ENCODE measurements around the gene RAC2.

RAC2 gene

DNA sequence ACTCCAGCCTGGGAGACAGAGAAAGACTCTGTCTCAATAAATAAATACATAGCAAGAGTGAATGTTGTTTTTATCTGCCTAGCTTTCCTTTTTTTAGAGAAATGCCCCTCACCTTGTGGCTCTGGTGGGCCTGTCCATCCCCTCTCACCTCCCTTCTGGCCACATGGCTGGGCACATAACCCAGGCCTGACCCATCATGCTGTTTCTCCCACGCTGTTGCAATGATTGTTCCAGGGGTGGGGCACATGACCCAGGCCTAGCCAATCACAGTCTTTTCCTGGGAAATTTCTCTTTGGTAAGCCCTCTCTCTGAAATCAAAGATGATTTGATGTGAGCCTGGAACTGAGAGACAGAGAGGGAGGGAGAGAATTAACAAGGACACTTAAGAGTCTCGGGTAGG, 32.7 kb upstream of the RAC2 start:
- in situ Hi-C loops (cut with HindIII; ENCODE audit: low sequenced_read_pairs), result no loop called here

DNA sequence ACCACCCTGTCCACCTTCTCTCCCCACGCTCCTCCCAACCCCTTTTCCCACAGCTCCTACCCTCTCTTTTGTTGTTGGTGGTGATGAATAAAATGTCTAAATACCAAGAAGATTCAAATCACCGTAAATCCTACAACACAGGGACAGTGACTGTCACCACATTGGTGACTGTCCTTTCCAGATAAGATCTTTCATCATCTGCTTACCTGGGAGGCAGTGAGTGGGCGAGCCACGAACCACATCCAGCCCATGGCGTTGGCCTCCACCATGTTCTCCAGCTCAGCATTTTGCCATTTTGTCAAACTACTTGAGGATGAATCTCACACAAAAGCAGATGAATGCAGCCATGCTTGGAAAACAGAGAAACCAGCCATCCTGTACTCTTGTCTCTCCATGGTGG, 31.6 kb upstream of the RAC2 start:
- in situ Hi-C loops (cut with HindIII; ENCODE audit: low sequenced_read_pairs), result no loop called here

DNA sequence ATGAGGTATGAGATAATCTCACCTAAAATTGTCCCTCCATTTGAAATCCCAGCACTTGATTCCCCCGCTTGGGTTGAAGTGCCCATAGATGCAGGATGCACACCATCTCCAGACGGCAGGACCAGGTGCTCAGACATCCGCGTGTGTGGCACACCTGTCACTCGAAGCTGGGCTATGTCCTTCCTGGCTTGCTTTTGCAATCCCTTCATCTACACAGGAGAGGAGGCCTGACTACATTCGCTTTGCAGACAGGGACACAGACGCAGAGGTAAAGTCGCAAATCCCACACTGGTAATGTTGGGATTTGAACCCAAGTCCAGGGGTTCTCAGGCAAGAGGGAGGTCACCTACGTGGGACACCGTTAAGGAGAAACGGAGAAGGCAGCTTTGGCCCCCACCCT, 31.1 kb upstream of the RAC2 start:
- in situ Hi-C loops (cut with HindIII; ENCODE audit: low sequenced_read_pairs), result no loop called here

DNA sequence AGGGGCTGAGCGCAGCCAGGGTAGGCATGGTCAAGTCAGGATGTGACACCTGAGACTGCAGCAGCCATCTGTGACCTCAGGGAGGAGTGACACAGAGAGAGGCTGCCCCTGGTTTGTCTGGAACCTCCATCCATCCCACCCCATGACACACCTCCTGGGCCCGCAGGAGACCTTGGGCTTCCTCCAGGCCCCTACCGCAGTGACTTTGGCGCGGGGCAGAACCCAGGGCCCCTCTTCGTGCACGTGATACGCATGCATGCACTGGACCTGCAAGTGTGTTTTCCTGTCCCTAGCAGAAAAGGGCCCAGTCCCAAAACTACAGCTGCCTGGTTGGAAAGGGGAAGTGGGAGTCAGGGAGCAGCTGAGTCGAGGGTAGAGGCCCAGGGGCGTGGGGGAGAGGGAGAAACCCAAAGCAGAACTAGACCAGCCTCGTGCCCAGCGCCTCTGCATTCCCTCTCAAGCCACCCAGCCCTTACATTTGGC, 30.4 kb upstream of the RAC2 start:
- in situ Hi-C loops (cut with HindIII; ENCODE audit: low sequenced_read_pairs), result no loop called here

DNA sequence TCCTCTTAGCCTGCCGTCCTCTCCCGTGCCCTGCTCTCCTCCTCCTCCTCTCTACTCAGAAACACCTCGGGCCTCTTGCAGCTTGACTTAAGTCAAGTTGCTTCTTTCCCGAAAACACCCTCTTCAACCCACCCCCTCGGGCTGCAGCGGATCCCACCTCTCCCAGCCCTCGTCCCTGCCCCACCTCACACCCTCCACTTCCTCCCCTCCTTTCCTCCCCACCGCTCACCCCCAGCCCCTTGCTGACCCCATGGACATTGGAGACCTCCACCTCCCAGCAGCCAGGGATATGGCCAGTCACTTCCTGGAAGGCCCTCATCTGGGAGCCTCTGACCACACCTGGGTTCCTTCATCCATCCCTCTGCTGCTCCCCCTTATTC, 29.8 kb upstream of the RAC2 start:
- in situ Hi-C loops (cut with HindIII; ENCODE audit: low sequenced_read_pairs), result no loop called here

DNA sequence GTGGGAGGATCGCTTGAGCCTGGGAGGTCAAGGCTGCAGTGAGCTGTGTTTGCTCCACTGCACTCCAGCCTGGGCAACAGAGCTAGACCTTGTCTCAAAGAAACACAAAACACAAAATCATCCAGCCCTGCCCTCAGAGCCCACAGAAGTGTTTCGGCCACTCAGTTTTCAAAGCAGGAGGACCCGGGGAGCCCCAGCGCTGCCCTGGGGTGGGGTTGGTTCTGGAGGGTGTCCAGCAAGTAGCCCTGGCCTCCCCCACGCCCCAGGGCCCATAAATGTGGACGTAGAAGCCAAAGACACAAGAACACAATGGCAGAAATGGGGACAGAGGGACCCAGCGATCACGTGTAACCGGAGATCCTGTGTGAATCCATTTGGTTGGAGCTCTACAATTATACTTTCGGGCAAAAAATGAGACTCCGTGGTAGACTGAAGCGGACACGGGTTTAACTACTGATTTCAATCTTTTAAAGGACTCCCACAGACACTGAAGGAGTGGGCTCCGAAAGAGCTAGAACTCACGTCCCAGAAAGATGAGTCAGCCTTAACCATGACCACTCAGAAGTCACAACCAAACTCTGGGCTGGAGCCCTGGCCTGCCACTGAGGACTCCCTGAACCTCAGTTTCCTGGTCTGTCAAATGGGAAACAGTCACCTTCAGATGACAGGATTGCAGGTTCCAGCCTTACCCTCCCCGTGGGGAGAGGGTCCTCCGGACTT, 29.2 kb upstream of the RAC2 start:
- in situ Hi-C loops (cut with HindIII; ENCODE audit: low sequenced_read_pairs), result no loop called here

DNA sequence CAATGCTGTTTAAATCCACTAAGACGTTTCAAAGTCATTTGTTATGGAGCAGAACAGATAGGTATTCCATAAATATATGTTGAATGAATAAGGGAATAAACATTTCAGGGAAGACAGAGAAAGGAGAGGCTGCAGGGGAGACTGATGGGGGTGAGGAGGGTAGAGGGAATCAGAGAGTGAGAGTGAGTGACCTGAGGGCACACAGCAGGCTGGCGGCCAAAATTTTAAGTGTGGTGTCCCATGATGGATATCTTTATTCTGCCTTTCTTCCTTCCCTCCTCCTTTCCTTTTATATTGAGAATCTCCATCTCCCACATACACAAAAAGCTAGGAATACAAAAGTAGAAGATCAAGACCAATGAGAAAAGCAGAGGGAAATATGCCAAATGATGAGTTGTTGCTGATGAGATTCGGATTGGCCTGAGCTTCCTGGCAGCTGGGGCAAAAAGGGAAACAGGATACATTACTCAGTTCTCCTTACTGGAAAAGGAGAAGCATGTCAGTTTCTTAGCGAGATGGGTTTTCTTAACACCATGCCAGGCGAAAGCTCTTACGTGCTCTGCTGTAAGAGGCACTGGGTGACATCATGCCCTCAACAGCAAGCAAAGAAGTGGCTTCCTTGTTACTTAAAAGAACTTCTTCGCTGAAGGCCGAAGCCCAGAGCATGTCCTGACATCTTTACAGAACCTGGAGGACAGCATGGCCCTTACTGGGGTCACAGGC, 27.0 kb upstream of the RAC2 start:
- in situ Hi-C loops (cut with HindIII; ENCODE audit: low sequenced_read_pairs), result no loop called here

DNA sequence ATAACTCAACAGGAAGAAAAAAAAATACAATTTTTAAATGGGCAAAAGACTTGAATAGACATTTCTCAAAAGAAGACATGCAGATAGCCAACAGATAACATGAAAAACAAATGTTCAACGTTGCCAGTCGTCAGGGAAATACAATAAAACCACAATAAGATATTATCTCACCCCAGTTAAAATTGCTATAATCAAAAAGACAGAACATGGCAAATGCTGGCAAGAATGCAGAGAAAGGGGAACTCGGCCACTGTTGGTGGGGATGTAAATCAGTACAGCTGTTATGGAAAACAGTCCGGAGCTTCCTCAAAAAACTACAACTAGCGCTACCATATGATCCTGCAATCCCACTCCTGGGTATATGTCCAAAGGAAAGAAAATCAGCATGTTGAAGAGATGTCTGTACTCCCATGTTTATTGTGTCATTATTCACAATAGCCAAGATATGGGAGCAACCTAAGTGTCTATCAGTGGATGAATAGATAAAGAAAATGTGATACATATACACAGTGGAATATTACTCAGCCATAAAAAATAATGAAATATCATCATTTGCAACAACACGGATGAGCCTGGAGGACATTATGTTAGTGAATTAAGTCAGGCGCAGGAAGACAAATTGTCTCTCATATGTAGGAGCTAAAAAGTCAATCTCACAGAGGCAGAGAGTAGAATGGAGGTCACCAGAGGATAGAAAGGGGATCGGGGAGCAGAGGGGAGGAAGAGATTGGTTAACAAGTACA, 26.0 kb upstream of the RAC2 start:
- in situ Hi-C loops (cut with HindIII; ENCODE audit: low sequenced_read_pairs), result loop anchor here (10.0 kb wide), 1 partner anchor 235 kb away; no protein-coding TSS in a partner anchor

DNA sequence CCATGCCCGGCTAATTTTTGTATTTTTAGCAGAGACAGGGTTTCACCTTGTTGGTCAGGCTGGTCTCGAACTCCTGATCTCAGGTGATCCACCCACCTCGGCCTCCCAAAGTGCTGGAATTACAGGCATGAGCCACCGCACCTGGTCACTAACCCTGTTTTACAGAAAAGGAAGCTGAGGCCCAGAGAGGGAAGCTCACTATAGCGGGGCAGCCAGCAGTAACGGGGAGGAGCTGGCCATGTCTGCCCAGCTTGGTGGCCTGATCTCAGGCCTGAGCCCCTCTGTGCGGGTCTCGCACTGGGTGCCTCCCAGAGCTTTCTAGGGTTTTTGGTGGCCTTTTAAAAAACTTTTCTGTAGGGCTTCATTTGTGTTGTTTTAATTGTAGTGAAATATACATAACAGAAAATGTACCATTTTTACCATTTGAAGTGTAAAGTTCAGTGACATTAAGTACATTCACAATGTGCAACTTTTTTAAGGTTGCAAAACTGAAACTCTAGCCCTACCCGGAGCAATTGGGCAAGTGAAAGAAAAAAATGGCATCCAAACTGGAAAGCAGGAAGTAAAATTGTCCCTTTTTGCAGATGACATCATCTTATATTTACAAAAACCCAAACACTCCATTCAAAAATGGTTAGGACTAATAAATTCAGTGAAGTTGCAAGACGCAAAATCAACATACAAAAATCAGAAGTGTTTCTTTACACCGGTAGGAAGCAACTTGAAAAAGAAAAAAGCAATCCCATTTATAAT, 23.8 kb upstream of the RAC2 start:
- in situ Hi-C loops (cut with HindIII; ENCODE audit: low sequenced_read_pairs), result loop anchor here (10.0 kb wide), 1 partner anchor 233 kb away; no protein-coding TSS in a partner anchor

DNA sequence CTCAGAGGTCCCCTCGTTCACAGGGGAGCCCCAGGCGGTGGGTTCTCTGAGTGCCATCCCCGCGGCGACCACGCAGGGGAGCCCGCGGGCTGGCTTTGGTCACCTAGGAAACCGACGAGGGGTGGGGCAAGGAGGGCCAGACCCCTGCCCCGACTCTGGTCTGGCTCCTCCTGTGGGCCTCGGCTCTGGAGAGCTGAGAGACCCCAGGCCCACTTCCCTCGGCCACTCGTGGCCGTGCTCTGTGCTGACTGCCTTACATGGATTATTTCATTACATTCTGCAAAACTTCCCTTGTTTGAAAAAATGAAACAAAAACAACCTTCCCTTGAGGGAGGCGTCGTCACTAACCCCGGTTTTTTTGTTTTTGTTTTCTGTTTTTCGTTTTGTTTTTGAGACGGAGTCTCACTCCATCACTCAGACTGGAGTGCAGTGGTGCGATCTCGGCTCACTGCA, 23.1 kb upstream of the RAC2 start:
- in situ Hi-C loops (cut with HindIII; ENCODE audit: low sequenced_read_pairs), result loop anchor here (10.0 kb wide), 1 partner anchor 232 kb away; no protein-coding TSS in a partner anchor

DNA sequence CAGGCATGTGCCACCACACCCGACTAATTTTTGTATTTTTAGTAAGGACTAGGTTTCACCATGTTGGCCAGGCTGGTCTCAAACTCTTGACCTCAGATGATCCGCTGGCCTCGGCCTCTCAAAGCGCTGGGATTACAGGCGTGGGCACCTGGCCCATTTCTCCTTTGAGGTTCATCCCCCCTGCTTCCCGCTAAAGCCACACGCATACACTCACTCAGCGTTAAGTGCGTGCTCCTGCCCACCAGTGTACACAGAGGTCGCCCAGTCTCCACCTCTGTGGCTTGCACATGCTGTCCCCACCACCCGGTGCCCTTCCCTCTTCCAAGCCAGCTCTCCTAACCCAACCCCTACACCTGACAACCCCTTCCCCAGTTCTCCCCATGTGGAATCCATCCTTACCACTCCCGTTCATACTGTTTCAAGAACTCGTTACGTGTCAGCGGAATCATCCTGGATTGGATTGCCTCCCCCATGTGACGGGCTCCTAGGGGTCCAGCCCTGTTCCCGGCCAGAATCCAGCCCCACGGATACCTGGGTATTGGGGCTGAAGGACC, 22.6 kb upstream of the RAC2 start:
- in situ Hi-C loops (cut with HindIII; ENCODE audit: low sequenced_read_pairs), result loop anchor here (10.0 kb wide), 1 partner anchor 232 kb away; no protein-coding TSS in a partner anchor

DNA sequence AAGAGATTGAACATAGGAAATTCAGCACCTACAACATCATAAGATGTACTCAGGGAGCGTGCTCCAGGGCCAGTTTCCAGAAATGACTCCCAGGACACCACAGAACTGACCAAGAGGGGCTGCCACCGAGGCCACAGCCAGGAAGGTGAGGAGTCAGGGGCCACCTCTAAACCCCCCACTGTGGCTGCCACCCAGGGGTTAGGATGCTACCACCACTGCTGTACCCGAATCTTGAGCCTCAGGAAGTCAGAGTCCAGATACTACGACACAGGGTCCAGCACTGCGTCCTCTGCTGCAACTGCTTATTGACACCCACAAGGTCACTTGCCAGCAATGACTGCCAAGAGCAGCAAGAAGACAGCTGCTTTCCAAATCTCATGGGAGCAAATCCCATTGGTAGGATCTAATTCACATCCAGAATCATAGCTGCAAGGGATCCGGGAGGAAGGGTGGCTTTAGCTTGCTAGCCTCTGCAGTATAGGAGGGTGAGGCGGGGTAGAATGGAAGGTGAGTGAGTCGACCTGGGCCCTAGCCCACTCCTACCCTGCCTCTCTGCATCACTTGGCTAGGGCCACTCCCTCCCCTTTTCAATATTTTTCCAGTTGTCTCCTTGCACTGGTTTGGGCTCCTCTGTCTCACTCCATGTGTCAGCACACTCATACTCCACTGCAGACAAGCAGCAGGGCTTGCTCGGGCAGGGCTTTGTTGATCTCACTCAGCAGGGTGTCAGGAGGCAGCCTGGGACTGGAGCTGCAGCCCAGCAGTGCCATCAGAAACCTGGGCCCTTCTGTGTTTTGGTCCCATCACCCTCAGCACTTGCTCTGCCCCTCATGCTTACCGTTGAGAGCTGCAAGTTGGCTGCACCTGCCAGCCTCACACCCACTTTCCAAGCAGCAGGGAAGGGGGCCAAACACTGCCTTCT, 20.2 kb upstream of the RAC2 start:
- in situ Hi-C loops (cut with HindIII; ENCODE audit: low sequenced_read_pairs), result loop anchor here (5.0 to 10.0 kb wide), 2 partner anchors 77 to 229 kb away; partner anchors contain the start of gene C1QTNF6

DNA sequence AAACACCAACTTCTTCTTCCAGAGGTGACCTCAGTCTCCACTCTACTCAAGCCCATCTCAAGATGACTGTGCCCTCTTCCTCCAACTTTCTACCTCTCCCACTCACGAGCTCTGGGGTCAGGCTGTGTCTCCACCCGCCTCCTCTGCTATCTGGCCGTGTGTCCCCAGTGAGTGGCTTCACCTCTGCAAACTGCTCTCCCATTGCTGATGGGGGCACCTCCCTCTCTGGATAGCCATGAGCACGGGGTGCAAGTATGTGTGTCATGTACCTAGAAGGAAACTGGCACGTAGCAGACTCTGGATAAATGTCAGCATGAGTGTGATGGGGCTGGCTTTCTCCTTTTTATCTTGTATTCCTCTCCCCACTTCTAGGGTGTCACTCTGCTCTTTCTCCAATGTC, 18.3 kb upstream of the RAC2 start:
- in situ Hi-C loops (cut with HindIII; ENCODE audit: low sequenced_read_pairs), result loop anchor here (5.0 to 10.0 kb wide), 2 partner anchors 75 to 228 kb away; partner anchors contain the start of gene C1QTNF6

DNA sequence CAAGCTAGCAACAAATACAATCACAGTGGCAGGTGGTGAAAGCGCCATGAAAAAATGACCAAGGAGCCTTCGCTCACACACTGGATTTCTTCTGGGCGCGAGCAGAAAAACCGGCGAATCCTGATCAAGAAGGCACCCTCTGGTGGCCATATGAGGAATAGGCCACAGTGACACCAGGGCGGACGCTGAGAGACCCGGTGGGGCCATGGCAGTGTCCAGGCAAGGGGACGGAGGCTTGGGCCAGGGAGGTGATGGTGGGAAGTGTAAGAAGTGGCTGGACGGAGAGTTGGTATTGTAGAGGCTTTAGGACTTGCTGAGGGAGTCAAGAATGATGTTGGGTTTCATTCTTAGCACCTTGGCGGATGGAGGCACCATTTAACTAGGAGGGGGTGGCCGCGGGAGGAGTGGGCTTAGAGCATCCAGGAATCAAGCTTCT, 16.9 kb upstream of the RAC2 start:
- in situ Hi-C loops (cut with HindIII; ENCODE audit: low sequenced_read_pairs), result loop anchor here (5.0 to 10.0 kb wide), 2 partner anchors 74 to 226 kb away; partner anchors contain the start of gene C1QTNF6

DNA sequence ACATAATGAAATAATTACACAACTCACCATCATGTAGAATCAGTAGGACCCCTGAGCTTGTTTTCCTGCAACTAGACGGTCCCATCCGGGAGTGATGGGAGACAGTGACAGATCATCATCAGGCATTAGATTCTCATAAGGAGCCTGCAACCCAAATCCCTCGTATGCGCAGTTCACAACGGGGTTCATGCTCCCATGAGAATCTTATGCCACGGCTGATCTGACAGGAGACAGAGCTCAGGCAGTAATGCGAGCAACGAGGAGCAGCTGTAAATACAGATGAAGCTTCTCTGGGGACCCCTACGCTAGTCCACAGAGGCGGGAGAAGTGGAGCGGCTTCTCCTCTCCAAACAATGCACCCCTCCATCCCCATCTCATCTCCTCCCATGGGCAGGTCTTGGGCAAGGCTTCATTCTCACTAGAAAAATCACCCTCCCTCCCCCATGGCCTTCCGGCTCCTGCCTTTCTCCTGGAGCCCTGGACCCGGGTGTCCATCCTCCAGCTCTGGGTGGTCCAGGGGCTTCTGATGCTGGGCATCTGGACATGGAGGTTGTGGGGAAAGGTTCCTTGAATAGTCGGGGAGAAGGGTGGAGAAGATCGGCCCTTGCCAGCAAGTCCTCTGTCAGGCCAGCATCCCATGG, 16.2 kb upstream of the RAC2 start:
- in situ Hi-C loops (cut with HindIII; ENCODE audit: low sequenced_read_pairs), result loop anchor here (5.0 to 10.0 kb wide), 2 partner anchors 73 to 225 kb away; partner anchors contain the start of gene C1QTNF6

DNA sequence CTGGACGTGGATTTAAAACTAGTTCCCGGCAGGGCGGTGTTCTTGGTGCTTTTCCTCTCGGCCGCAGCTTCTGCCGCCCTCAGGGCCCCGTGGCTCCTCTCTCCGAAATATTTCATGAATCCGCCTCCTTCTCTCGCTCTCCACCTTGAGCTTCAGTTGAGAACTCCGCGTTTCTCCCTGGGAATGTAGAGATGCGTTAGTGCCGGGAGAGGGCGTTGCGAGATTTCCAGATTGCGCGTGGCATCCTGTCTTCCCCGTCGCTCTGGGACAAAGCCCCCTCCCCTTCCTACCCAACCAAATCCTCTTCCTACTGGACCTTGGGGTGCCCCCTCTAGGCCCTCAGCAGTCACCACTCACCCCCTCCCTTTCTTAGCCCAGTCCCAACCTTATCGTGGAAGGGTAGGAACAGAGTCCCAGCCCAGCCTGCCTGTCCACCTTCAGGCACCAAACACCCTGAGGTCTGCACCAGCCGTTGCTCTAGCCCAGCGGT, 15.5 kb upstream of the RAC2 start:
- in situ Hi-C loops (cut with HindIII; ENCODE audit: low sequenced_read_pairs), result loop anchor here (5.0 to 10.0 kb wide), 2 partner anchors 72 to 225 kb away; partner anchors contain the start of gene C1QTNF6

DNA sequence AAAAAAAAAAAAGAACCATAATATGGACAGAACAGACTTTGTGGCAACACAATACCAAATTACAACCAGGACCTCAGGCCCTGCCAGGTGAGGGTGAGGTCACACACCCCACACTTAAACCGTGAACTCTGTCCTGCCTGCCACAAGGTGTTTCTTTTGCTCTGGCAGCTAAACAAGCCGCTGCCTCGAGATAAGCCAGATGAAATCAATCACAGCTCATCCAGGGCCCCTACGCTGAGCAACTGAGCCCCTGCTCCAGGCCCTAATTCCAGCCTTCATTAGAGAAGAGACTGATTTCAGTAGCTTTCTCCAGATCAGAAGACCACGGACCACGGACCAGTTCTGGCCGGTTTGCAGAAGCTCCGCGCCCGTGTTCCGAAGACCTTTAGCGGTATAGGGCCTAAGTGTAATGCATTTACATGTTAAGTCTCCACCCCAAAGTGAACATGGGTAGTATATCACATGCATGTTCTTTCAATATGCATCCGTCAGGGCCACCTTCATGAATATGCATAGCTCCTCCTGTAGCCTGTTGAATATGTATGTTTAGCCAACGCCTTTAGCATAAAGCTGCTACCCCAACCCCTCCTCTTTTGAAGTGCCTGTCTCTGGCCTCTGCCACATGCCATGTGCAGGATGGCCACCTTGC, 14.8 kb upstream of the RAC2 start:
- in situ Hi-C loops (cut with HindIII; ENCODE audit: low sequenced_read_pairs), result no loop called here

All from DLD1 (cell line).